Large intestine (tissue), 3 donors: ENCODE data around the gene PPARA. TPM values are rescaled to one million over a fixed set of nuclear protein-coding genes. Genes with fewer than 3 reads are reported as not detected.

Experiments
- DNase-seq, 2 donors: peaks; one replicate each; pipeline versions ENCODE4 v3.0.0 to v3.0.0-alpha.2; 2013
- H3K27ac ChIP-seq: one replicate; pipeline ENCODE4 v1.5.1; 2013; ENCODE audit warnings: low read length
- H3K27me3 ChIP-seq: 2 replicates; pipeline ENCODE4 v1.6.1; 2013; ENCODE audit warnings: low read length; ENCODE audit not compliant: control insufficient read depth, insufficient read depth
- H3K36me3 ChIP-seq: 2 replicates; pipeline ENCODE4 v1.6.1; 2013; ENCODE audit warnings: low read length; ENCODE audit not compliant: control insufficient read depth, insufficient read depth
- H3K4me1 ChIP-seq: one replicate; pipeline ENCODE4 v1.6.1; 2013; ENCODE audit warnings: low read length; ENCODE audit not compliant: control insufficient read depth, insufficient read depth
- H3K4me3 ChIP-seq: one replicate; pipeline ENCODE4 v1.5.1; 2013; ENCODE audit warnings: low read length
- H3K9me3 ChIP-seq: one replicate; pipeline ENCODE4 v1.6.1; 2013; ENCODE audit warnings: mild to moderate bottlenecking, low read depth, low read length, moderate library complexity; ENCODE audit not compliant: control insufficient read depth
- WGBS: methylation state at CpG from one replicate; pipeline ENCODE4 v1.1.5; 2013; ENCODE audit warnings: low lambda C conversion rate; ENCODE audit not compliant: insufficient coverage; 5-methylcytosine and 5-hydroxymethylcytosine counted together
- polyA plus RNA-seq: library from polyadenylated mRNA; unstranded; fragments of 120-200 nt; gene quantifications from one replicate; pipeline ENCODE4 v1.2.1, GENCODE V29; 2013

The PPARA gene
- polyA plus RNA-seq, 1 donor: 46.6 TPM

- H3K4me3 ChIP-seq: no peak overlapping the region
Measured at GRCh38 chr22:46286941-46287872, 136.9 kb downstream of the PPARA start.

DNA sequence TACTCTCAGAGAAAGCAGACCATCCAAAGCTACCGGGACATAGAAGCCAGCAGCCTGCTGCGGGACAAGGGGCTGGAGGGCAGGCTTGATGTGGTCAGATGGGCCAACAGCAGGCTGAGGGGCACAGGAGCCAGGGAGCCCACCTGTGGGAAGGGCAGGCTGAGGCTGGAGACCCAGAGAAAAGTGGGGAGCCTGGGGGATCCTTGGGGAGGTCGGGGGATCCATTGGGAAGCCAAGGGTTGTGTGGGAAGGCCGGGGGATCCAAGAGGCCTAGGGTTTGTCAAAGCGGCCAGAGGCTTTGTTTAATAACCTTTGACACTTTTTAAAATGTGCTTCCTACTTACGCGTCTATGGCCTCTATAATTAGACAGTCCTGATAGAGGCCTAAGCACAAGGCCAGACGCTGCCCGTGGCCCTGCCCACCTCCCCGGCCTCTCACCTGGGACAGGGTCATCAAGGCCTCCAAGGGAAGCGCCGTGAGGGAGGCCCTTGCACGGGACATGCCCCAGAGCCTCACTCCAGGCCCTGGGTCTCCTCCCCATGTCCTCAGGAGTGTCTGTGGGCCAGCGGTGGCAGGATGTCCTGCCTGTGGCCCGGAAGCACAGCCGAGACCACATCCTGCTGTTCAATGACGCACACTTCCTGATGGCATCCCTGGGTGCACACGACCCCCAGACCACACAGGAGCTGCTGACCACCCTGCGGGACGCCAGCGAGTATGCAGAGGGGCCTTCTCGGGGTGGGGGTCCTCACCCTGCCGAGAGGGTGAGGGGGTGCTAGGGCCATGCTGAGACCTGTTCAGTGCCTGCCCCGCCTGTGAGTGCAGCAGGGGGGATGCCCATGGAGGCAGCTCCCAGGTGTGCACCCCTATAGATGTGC is 137.8 kb downstream of the PPARA start:
- no peaks in the 10 kb centered on the region for H3K27me3 ChIP-seq
- peaks cover 92% of the 10 kb centered on the region for H3K36me3 ChIP-seq
- no peaks in the 10 kb centered on the region for H3K9me3 ChIP-seq
- no peak for DNase-seq
- no peak overlapping the region for H3K27ac ChIP-seq
- H3K4me3 ChIP-seq: no peak overlapping the region
- WGBS: 100% methylated on average over 1 of the region's 24 CpGs
- no peaks in the 10 kb centered on the region for H3K4me1 ChIP-seq

More at GRCh38 chr22:46286941-46287872, 136.9 kb downstream of the PPARA start:
- no peak for DNase-seq
- no peaks in the 10 kb centered on the region for H3K27me3 ChIP-seq
- peaks cover 92% of the 10 kb centered on the region for H3K36me3 ChIP-seq
- no CpG with 5 or more reads among the region's 15 CpGs for WGBS
- no peaks in the 10 kb centered on the region for H3K4me1 ChIP-seq
- H3K9me3 ChIP-seq: no peaks in the 10 kb centered on the region
- H3K27ac ChIP-seq: no peak overlapping the region

GRCh38 chr22:46288846-46289243 is 138.5 kb downstream of the PPARA start:
- Histone ChIP-seq H3K4me1 (no peaks in the 10 kb centered on the region), H3K27ac (no peak overlapping the region), H3K27me3 (no peaks in the 10 kb centered on the region), H3K36me3 (peaks cover 96% of the 10 kb centered on the region), H3K4me3 (no peak overlapping the region), H3K9me3 (no peaks in the 10 kb centered on the region)
- DNase-seq: no peak
- WGBS: no CpG with 5 or more reads among the region's 7 CpGs

DNA sequence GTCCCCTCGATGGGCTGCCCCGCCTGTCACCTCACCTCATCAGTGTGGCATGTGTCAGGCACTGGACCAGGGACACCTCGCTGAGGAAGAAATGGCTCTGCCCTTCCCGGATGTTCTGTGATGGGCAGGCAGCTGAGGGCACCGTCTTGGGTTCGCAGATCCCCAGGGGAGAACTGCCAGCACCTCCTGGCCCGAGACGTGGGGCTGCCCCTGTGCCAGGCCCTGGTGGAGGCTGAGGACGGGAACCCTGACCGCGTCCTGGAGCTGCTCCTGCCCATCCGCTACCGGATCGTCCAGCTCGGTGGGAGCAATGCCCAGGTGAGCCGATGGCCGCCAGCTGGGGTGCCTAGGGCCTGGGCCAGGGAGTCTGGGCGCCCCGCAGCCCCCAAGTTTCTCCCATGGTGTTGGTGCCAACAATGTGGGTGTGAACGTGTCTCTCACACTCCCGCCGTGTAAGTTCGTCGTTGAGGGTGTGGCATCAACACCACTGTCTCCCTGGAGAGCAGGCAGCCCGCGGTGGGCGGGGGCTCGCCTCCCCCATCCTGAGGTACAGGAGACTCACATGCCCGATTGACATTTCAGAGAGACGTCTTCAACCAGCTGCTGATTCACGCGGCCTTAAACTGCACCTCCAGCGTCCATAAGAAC is 139.0 kb downstream of the PPARA start:
- 100% methylated on average over 1 of the region's 33 CpGs for WGBS
- DNase-seq: no peak
- Histone ChIP-seq H3K4me1 (no peaks in the 10 kb centered on the region), H3K27ac (no peak overlapping the region), H3K9me3 (no peaks in the 10 kb centered on the region), H3K27me3 (no peaks in the 10 kb centered on the region), H3K4me3 (no peak overlapping the region), H3K36me3 (peaks cover 91% of the 10 kb centered on the region)

- no peak overlapping the region for H3K27ac ChIP-seq
- no peaks in the 10 kb centered on the region for H3K9me3 ChIP-seq
- H3K36me3 ChIP-seq: peaks cover 82% of the 10 kb centered on the region
- WGBS: no CpG with 5 or more reads among the region's 17 CpGs
- no peak overlapping the region for H3K4me3 ChIP-seq
- no peak for DNase-seq
- no peaks in the 10 kb centered on the region for H3K27me3 ChIP-seq
- H3K4me1 ChIP-seq: no peaks in the 10 kb centered on the region
Measured at GRCh38 chr22:46290121-46290842, 140.0 kb downstream of the PPARA start.

- no peak for DNase-seq
- Histone ChIP-seq H3K36me3 (peaks cover 76% of the 10 kb centered on the region), H3K27ac (no peak overlapping the region), H3K4me3 (no peak overlapping the region), H3K27me3 (no peaks in the 10 kb centered on the region), H3K9me3 (no peaks in the 10 kb centered on the region), H3K4me1 (peaks cover 5% of the 10 kb centered on the region)
- WGBS: 92% methylated on average over 2 of the region's 23 CpGs
Measured at GRCh38 chr22:46290843-46291785, 140.8 kb downstream of the PPARA start.

DNA sequence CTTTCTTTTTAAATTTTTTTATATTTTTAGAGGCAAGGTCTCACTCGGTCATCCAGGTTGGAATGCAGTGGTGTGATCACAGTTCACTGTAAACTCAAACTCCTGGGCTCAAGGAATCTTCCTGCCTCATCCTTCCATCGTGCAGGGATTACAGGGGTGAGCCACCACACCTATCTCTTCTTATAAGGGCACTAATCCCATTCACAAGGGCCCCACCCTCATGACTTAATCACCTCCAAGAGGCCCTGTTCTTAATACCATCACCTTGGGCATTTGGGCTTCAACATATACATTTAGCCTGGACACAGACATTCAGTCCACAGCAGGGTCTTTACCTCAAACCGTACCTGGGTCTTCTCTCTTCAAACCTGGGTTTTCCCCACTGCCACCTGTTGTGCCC is 141.8 kb downstream of the PPARA start:
- Histone ChIP-seq H3K27me3 (no peaks in the 10 kb centered on the region), H3K4me3 (no peak overlapping the region), H3K27ac (no peak overlapping the region), H3K9me3 (no peaks in the 10 kb centered on the region), H3K4me1 (peaks cover 10% of the 10 kb centered on the region), H3K36me3 (peaks cover 66% of the 10 kb centered on the region)
- no CpG with 5 or more reads among the region's 3 CpGs for WGBS
- no peak for DNase-seq

DNA sequence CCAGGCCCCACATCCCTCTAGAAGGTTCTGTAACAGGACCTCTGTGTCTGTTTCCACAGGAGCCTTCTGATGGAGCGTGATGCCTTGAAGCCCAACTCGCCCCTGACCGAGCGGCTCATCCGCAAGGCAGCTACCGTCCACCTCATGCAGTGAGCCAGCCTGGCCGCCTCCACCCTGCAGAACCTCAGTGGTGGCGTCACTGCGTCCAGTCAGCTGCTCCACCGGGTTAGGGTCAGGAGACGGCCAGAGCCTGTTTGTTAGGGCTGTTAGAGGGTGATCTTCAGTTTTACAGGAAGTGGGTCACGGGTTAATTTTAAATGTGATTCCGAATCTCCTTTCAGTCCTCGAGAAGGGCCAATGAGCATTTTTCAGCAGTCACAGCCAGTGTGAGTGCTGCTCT is 142.4 kb downstream of the PPARA start:
- Histone ChIP-seq H3K4me1 (peaks cover 12% of the 10 kb centered on the region), H3K36me3 (peaks cover 61% of the 10 kb centered on the region), H3K27me3 (no peaks in the 10 kb centered on the region), H3K4me3 (no peak overlapping the region), H3K27ac (no peak overlapping the region), H3K9me3 (no peaks in the 10 kb centered on the region)
- no CpG with 5 or more reads among the region's 14 CpGs for WGBS
- no peak for DNase-seq
